ENCODE data around the gene ALDH1A2.

DNA sequence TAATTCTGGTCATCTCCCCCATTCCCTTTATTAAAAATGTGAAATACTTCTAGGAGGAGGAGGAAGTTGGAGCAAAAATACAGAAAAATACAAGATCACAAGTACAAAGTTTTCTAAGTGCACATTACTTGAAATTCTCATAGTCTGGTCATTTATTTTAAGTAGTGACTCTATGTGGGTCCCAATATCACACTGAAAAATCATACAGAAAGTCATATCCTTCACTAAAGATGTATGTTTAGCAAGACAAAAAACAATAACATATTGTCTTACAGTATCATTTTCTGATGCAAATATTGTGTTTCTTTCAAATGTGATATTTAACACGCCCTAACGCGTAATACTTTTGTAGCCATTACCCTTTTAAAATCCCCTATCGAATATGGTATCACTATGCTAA lies 2.5 kb downstream of the ALDH1A2 start:
- TF ChIP-seq, protein P1, sequence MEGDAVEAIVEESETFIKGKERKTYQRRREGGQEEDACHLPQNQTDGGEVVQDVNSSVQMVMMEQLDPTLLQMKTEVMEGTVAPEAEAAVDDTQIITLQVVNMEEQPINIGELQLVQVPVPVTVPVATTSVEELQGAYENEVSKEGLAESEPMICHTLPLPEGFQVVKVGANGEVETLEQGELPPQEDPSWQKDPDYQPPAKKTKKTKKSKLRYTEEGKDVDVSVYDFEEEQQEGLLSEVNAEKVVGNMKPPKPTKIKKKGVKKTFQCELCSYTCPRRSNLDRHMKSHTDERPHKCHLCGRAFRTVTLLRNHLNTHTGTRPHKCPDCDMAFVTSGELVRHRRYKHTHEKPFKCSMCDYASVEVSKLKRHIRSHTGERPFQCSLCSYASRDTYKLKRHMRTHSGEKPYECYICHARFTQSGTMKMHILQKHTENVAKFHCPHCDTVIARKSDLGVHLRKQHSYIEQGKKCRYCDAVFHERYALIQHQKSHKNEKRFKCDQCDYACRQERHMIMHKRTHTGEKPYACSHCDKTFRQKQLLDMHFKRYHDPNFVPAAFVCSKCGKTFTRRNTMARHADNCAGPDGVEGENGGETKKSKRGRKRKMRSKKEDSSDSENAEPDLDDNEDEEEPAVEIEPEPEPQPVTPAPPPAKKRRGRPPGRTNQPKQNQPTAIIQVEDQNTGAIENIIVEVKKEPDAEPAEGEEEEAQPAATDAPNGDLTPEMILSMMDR (IDR thresholded peaks at IDR 0.05; ENCODE audit: low read depth, low read length), result no peak
- TF ChIP-seq EZH2phosphoT487 (IDR thresholded peaks at IDR 0.05; ENCODE audit: low read depth), result no peak

All from OCI-LY3 (cell line).